Lung (tissue), 16 donors: ENCODE results near the gene NEUROD6. TPM values are rescaled to one million over a fixed set of nuclear protein-coding genes. Genes with fewer than 3 reads are reported as not detected.

Experiments
- ATAC-seq: fragments of 200-7000 bp; cut with Tn5 transposase; one replicate; pipeline ENCODE4 v1.9.1; 2020; ENCODE audit warnings: moderate number of reproducible peaks; ENCODE audit not compliant: insufficient read depth, low FRiP score
- DNase-seq, 3 donors: peaks; one replicate each; pipeline ENCODE4 v3.0.0-alpha.2; 2013 to 2017
- H3K27ac ChIP-seq, 2 donors: one replicate each; pipeline ENCODE4 v1.5.1; 2013; ENCODE audit warnings: mild to moderate bottlenecking in 2 of 2, moderate library complexity in 2 of 2, control low read depth in 1 of 2, inconsistent platforms in 1 of 2, low read depth in 1 of 2, low read length in 1 of 2
- H3K27me3 ChIP-seq, 3 donors: one replicate each; pipeline ENCODE4 v1.5.1; 2013; ENCODE audit warnings: low read length in 2 of 3; ENCODE audit not compliant: control insufficient read depth in 3 of 3, insufficient read depth in 3 of 3
- H3K36me3 ChIP-seq, 4 donors: one replicate each; pipeline ENCODE4 v1.5.1; 2013; ENCODE audit warnings: low read length in 4 of 4, mild to moderate bottlenecking in 1 of 4, moderate library complexity in 1 of 4; ENCODE audit not compliant: control insufficient read depth in 4 of 4, insufficient read depth in 4 of 4
- H3K4me1 ChIP-seq, 5 donors: one replicate each; pipeline ENCODE4 v1.5.1; 2013; ENCODE audit warnings: low read length in 5 of 5, mild to moderate bottlenecking in 2 of 5, moderate library complexity in 1 of 5; ENCODE audit not compliant: control insufficient read depth in 5 of 5, insufficient read depth in 5 of 5
- H3K4me3 ChIP-seq: one replicate; pipeline ENCODE4 v1.5.1; 2013; ENCODE audit warnings: mild to moderate bottlenecking, control low read depth, moderate library complexity
- H3K9ac ChIP-seq, 2 donors: one replicate each; pipeline ENCODE4 v1.5.1; 2013; ENCODE audit warnings: low read length in 2 of 2, control low read depth in 1 of 2; ENCODE audit not compliant: insufficient read depth in 1 of 2
- H3K9me3 ChIP-seq, 4 donors: one replicate each; pipeline ENCODE4 v1.5.1; 2013; ENCODE audit warnings: low read length in 3 of 4, mild to moderate bottlenecking in 1 of 4, moderate library complexity in 1 of 4; ENCODE audit not compliant: control insufficient read depth in 4 of 4, insufficient read depth in 3 of 4
- CTCF ChIP-seq: IDR thresholded peaks from 2 replicates; pipeline ENCODE4 v1.5.1; 2012; ENCODE audit warnings: mild to moderate bottlenecking; ENCODE audit errors: control extremely low read depth, extremely low read depth
- WGBS, 2 donors: extraction: QIAGEN DNeasy Blood & Tissue Kit; methylation state at CpG; one replicate each; pipeline ENCODE4 v1.1.7; 2013; 5-methylcytosine and 5-hydroxymethylcytosine counted together
- long read RNA-seq, 5 donors: transcript quantifications; one replicate each; lab custom pipeline, GENCODE V29; 2026
- polyA plus RNA-seq, 2 donors: library from polyadenylated mRNA; stranded (reverse); fragments of 200-250 nt; gene quantifications; one replicate each; pipeline ENCODE4 v1.2.1, GENCODE V29; 2013
- total RNA-seq, 2 donors: library from RNA; depleted of rRNA in 1 of 2; stranded (reverse); fragments of >200 nt in 1 of 2; gene quantifications; one replicate each; pipeline ENCODE4 v1.2.1, GENCODE V29; 2014 to 2021
- donor health status: control.
- donor health status: control.
- donor health status: Bipolar disorder and iron deficiency.
- donor health status: healthy.
- donor health status: DM: yes; HTN: yes; CAD: no.

Gene NEUROD6
- total RNA-seq (not detected), polyA plus RNA-seq (not detected)
- long read RNA-seq, donor 1, result 0 reads
- long read RNA-seq, donor 2, result 0 reads
- long read RNA-seq, donor 3, result 0 reads
- long read RNA-seq, donor 4, result 0 reads
- long read RNA-seq, donor 5, partial matches to known transcripts, result 0 of 1 reads
- long read RNA-seq, donor 5, other reads (novel, unspliced or antisense), result 0 of 1 reads

DNA sequence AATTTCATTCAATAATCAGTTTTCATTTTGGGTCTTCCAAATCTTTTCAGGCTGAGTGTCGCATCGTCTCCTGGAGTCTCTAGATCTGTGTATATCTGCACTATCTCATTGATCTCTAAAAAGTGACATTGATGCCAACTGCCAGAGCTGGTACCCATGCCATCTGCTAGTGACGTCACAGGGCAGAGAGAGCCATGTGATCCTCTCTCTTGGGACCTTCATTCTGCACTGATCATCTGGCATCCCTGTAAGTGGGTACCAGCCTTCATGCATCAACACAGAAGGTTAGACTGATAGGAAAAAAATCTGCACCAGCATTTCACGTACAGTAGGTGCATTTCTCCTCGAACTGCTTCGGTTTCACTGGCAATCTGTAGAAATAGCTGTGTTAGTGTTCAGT is at the start of gene NEUROD6:
TSS of gene NEUROD6 (minus strand) at position 124 of the 400 bp plus-strand sequence. CDS start 1,458 bp downstream, outside the sequence.
- H3K9ac ChIP-seq, result no peak within 1 kb of the TSS
- H3K4me1 ChIP-seq, result peaks cover 0 to 57% (median 19%) of the 10 kb centered on the region in 5 donors
- DNase-seq (no peak), ATAC-seq (no peak)
- no peak within 1 kb of the TSS for H3K27ac ChIP-seq
- TF ChIP-seq CTCF, result no peak
- H3K4me3 ChIP-seq, result no peak within 1 kb of the TSS
- H3K9me3 ChIP-seq, result peaks cover 0 to 2% (median 0%) of the 10 kb centered on the region in 4 donors
- H3K36me3 ChIP-seq, result no peaks in the 10 kb centered on the region
- WGBS, 2 donors, result 82 to 87% methylated on average over 6 of the region's 6 CpGs
- peaks cover 0 to 13% (median 2%) of the 10 kb centered on the region in 3 donors for H3K27me3 ChIP-seq

DNA sequence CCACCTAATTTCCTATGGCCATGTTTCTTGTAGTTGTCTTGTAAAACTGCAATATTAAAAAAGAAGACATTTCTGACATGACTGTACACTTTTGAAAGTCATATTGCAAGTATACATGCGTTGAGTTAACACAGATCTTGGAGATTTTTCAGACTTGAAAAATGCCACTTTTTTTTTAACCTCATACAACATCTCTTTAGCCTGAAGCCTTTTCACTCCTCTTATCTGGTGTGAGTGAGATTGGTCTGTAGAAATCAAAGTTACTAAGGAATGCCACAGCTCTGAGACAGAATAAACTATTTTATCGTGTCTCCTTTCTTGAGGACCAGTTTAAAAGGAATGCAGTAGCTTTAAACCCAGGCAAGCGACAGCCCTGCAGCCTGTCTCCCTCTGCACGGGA is 43.9 kb upstream of the NEUROD6 start:
- DNase-seq (peak in 1 of 3 donors; percentile 36), ATAC-seq (no peak)
- TF ChIP-seq CTCF, result no peak
- Histone ChIP-seq H3K4me1 (peaks cover 0 to 11% (median 0%) of the 10 kb centered on the region in 5 donors), H3K9ac (no peak overlapping the region), H3K9me3 (no peaks in the 10 kb centered on the region), H3K27ac (no peak overlapping the region), H3K27me3 (no peaks in the 10 kb centered on the region), H3K36me3 (no peaks in the 10 kb centered on the region), H3K4me3 (no peak overlapping the region)
- WGBS, 2 donors, result 48 to 61% methylated on average over 4 of the region's 4 CpGs

GRCh38 chr7:31382722-31383121 is 42.2 kb upstream of the NEUROD6 start:
- no peak for ATAC-seq
- WGBS, 2 donors, result 78 to 82% methylated on average over 2 of the region's 2 CpGs
- no peak for DNase-seq
- H3K9me3 ChIP-seq, result no peaks in the 10 kb centered on the region
- H3K4me1 ChIP-seq, result peaks cover 0 to 11% (median 0%) of the 10 kb centered on the region in 5 donors
- no peak overlapping the region for H3K27ac ChIP-seq
- no peaks in the 10 kb centered on the region for H3K27me3 ChIP-seq
- no peaks in the 10 kb centered on the region for H3K36me3 ChIP-seq
- H3K4me3 ChIP-seq, result no peak overlapping the region
- no peak overlapping the region for H3K9ac ChIP-seq
- no peak for TF ChIP-seq CTCF
